C4-2B (cell line): ENCODE measurements around the gene DNAJC13.

Source experiments
- ZFX ChIP-seq: fragments of 450-650 bp; IDR thresholded peaks from 2 replicates; pipeline ENCODE4 v1.6.1; 2017
- TF ChIP-seq, protein P1 (sequence below): fragments of 450-650 bp; conservative IDR thresholded peaks from 2 replicates; pipeline ENCODE4 v1.5.1; 2017; ENCODE audit warnings: mild to moderate bottlenecking

DNA sequence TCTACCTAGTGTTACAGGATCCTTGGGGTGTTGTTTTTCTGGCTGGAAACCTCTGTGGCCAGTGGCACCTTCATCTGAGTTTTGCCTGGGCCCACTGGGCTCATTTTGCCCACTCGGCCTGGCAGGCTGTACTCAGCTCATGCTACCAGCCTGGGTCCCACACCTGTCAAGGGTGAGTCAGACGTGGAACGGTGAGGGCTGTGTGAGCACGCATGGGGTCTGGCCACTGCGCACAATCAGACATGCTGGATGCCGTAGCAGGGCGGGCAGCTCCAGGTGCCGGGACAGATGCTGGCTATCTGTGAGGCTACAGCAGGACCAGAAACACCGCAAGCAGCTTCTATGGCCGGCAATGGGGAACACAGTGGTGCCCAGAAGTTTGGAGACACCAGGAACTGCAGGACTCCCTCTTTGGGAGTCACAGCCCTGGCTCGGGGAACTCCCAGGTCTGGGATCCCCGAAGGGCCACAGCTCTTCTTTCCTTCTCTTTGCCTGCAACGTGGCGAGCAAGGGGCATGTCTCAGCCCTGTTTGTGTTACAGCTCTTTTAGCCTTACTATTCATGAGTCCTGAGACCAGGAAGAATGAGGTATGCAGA lies 35.9 kb upstream of the DNAJC13 start:
- TF ChIP-seq, protein P1, sequence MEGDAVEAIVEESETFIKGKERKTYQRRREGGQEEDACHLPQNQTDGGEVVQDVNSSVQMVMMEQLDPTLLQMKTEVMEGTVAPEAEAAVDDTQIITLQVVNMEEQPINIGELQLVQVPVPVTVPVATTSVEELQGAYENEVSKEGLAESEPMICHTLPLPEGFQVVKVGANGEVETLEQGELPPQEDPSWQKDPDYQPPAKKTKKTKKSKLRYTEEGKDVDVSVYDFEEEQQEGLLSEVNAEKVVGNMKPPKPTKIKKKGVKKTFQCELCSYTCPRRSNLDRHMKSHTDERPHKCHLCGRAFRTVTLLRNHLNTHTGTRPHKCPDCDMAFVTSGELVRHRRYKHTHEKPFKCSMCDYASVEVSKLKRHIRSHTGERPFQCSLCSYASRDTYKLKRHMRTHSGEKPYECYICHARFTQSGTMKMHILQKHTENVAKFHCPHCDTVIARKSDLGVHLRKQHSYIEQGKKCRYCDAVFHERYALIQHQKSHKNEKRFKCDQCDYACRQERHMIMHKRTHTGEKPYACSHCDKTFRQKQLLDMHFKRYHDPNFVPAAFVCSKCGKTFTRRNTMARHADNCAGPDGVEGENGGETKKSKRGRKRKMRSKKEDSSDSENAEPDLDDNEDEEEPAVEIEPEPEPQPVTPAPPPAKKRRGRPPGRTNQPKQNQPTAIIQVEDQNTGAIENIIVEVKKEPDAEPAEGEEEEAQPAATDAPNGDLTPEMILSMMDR = no peak
- no peak for TF ChIP-seq ZFX
